ENCODE results near the gene MRPS14. TPM values are rescaled to one million over a fixed set of nuclear protein-coding genes. Genes with fewer than 3 reads are reported as not detected.

The MRPS14 gene
- total and polyA plus RNA-seq, 2 of the 4 experiments (the other 2 are of a cell fraction): 22.0 to 23.1 TPM

DNA sequence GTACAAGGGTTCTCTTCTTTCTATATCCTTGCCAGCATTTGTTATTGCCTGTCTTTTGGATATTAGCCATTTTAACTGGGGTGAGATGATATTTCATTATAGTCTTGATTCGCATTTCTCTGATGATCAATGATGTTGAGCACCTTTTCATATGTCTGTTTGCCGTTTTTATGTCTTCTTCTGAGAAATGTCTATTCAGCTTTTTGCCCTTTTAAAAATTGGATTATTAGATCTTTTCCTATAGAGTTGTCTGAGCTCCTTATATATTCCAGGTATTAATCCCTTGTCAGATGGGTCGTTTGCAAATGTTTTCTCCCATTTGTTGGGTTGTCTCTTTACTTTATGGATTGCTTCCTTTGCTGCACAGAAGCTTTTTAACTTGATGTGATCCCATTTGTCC, 19.4 kb upstream of the MRPS14 start:
- no peak overlapping the region for H3K14ac ChIP-seq (replicated peaks; ENCODE audit: low read depth, low read length)
- H2BK15ac ChIP-seq (ENCODE audit: low read depth, low read length): no peak overlapping the region
- intact Hi-C loops (cut with micrococcal nuclease) (no loop called here), dilution Hi-C loops (cut with HindIII; ENCODE audit: low sequenced_read_pairs, unreplicated experiment) (no loop called here), in situ Hi-C loops (cut with MboI; ENCODE audit: low sequenced_read_pairs) (no loop called here)
- H3K4ac ChIP-seq (ENCODE audit: low read depth, low read length): no peak overlapping the region
- H3K9me1 ChIP-seq (ENCODE audit: insufficient read depth, low read length): no peaks in the 10 kb centered on the region
- H3K9ac ChIP-seq (ENCODE audit: low read depth, low read length): no peak overlapping the region
- H2AFZ ChIP-seq (replicated peaks; ENCODE audit: low read length, poor library complexity): no peak overlapping the region
- no peak overlapping the region for H2AK9ac ChIP-seq (replicated peaks; ENCODE audit: low read depth, low read length, poor library complexity)
- no peaks in the 10 kb centered on the region for H3K9me3 ChIP-seq (ENCODE audit: control insufficient read depth, insufficient read depth, low read length)
- H3K36me3 ChIP-seq (ENCODE audit: control insufficient read depth, insufficient read depth, low read length): no peaks in the 10 kb centered on the region
- DNase-seq (no peak), ATAC-seq (ENCODE audit: low read depth) (no peak)
- H3K27ac ChIP-seq (ENCODE audit: insufficient read depth, low read length): no peak overlapping the region
- TF ChIP-seq FOS (IDR thresholded peaks at IDR 0.05; ENCODE audit: low read depth, low read length) (no peak), NFE2L2 (IDR thresholded peaks at IDR 0.05; ENCODE audit: low read depth, low read length) (no peak), CHD1 (IDR thresholded peaks at IDR 0.05; ENCODE audit: low read depth, low read length) (no peak), MAZ (IDR thresholded peaks at IDR 0.05; ENCODE audit: borderline replicate concordance, low read depth, low read length) (no peak), RFX5 (IDR thresholded peaks at IDR 0.05; ENCODE audit: low read depth, low read length) (no peak), SMC3 (IDR thresholded peaks at IDR 0.05; ENCODE audit: low read depth, low read length) (no peak), MAFK (IDR thresholded peaks at IDR 0.05; ENCODE audit: low read depth, low read length) (no peak)
- H4K20me1 ChIP-seq (ENCODE audit: insufficient read depth, low read length): no peaks in the 10 kb centered on the region
- no peak overlapping the region for H3K23ac ChIP-seq (ENCODE audit: low read depth, low read length)
- H2BK5ac ChIP-seq (ENCODE audit: low read depth, low read length, poor library complexity, severe bottlenecking): no peak overlapping the region
- WGBS, 2 experiments (ENCODE audit: extremely low coverage in 2 of 2, insufficient read length in 1 of 2): no CpG with 5 or more reads among the region's 3 CpGs
- no peak overlapping the region for H3K4me2 ChIP-seq (ENCODE audit: low read depth, low read length)
- ChIA-PET CTCF (no interaction called here), POLR2A (ENCODE audit: unreplicated experiment) (no interaction called here)
- no peaks in the 10 kb centered on the region for H3K4me1 ChIP-seq (ENCODE audit: control insufficient read depth, insufficient read depth, low read length)
- no peak overlapping the region for H3K56ac ChIP-seq (ENCODE audit: extremely low read depth, insufficient read depth, low read length)
- BruUV-seq (replicated peaks): no TSS peak
- no peak overlapping the region for H3K4me3 ChIP-seq (ENCODE audit: insufficient read depth, low read depth, low read length)
- H3K27me3 ChIP-seq (ENCODE audit: control insufficient read depth, insufficient read depth, low read length): peaks cover 1% of the 10 kb centered on the region
- no peak overlapping the region for H4K8ac ChIP-seq (ENCODE audit: low read depth in 2 of 2, low read length in 2 of 2)
- H2AK5ac ChIP-seq (ENCODE audit: low read depth, low read length): no peak overlapping the region
- no peak overlapping the region for H2BK120ac ChIP-seq (ENCODE audit: low read depth, low read length)
- H4K5ac ChIP-seq (ENCODE audit: low read depth, low read length): no peak overlapping the region
- H2BK20ac ChIP-seq (ENCODE audit: low read depth, low read length): no peak overlapping the region
- H3K18ac ChIP-seq (ENCODE audit: low read depth, low read length): no peak overlapping the region
- H4K91ac ChIP-seq (ENCODE audit: insufficient read depth, low read depth, low read length): no peak overlapping the region
- H3K79me1 ChIP-seq (ENCODE audit: low read depth in 1 of 2, low read length in 2 of 2): no peaks in the 10 kb centered on the region

Measured in IMR-90 (cell line).